Nephron progenitor cell (in vitro differentiated cells): ENCODE data around the gene TNFRSF1A.
"Not testable (repeated sequence)": the region's sequence is repeated elsewhere in the genome, so short reads cannot be mapped to it uniquely, and the experiment has no call there.

ENCODE experiments used
- DNase-seq: peaks from one replicate; pipeline ENCODE4 v3.0.0; 2021
- H3K27ac Mint-ChIP-seq: 2 replicates; pipeline ENCODE4 v1.8.0; 2021; ENCODE audit warnings: mild to moderate bottlenecking, moderate library complexity, mixed read lengths
- H3K27me3 Mint-ChIP-seq: 2 replicates; pipeline ENCODE4 v1.8.0; 2021; ENCODE audit warnings: mild to moderate bottlenecking, low read depth, mixed read lengths; ENCODE audit not compliant: poor library complexity
- H3K36me3 Mint-ChIP-seq: 2 replicates; pipeline ENCODE4 v1.8.0; 2021; ENCODE audit warnings: low read depth, mixed read lengths
- H3K4me1 Mint-ChIP-seq: 2 replicates; pipeline ENCODE4 v1.8.0; 2021; ENCODE audit warnings: mixed read lengths
- H3K4me3 Mint-ChIP-seq: 2 replicates; pipeline ENCODE4 v1.8.0; 2021; ENCODE audit warnings: mild to moderate bottlenecking, moderate library complexity, mixed read lengths
- H3K9me3 Mint-ChIP-seq: 2 replicates; pipeline ENCODE4 v1.8.0; 2021; ENCODE audit warnings: mild to moderate bottlenecking, moderate library complexity, mixed read lengths
- TF ChIP-seq, protein P1 (sequence below): fragments of 200-600 bp; sonication (generic); IDR thresholded peaks from 2 replicates; pipeline ENCODE4 v1.5.0; 2021; ENCODE audit warnings: antibody characterized with exemption

TNFRSF1A gene

DNA sequence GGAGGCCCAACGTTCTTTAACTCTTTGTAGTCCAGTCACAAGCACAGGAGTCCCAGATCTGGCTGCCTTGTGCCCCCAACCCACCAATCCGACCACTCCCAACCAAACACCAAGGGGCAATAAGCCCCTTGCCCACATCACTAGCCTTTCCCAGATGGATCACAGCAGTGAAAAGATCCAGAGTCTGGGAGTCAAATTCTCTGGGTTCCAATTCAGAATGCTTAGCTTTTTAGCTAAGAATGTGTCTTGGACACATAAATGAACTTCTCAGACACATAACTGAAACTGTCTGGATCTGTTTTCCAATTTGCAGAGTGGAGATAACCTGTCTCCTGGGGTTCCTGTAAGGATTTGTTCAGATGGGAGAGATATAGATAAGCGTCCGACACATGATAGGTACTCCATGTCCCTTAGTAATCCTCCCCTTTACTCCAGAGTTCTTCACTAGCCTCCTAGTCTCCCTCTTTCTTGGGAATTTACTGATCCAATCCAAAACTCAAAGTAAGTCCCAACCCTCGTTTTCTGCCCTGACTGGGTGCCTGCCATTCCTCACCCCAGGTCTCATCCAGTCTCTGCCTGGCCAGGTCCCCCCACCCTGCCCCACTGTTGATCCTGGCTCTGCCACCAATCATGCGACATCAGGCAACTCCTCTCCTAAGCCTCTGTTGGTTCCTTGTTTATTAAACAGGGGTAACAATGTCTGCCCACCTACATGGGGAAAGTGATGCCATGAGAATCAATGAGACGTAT, 439 bp upstream of the TNFRSF1A start:
- DNase-seq = no peak
- Mint-ChIP-seq H3K4me1 (peaks cover 58% of the 10 kb centered on the region), H3K27ac (peak overlapping the region; percentile 95), H3K4me3 (no peak overlapping the region), H3K9me3 (no peaks in the 10 kb centered on the region), H3K36me3 (no peaks in the 10 kb centered on the region), H3K27me3 (peaks cover 4% of the 10 kb centered on the region)
- TF ChIP-seq, protein P1, sequence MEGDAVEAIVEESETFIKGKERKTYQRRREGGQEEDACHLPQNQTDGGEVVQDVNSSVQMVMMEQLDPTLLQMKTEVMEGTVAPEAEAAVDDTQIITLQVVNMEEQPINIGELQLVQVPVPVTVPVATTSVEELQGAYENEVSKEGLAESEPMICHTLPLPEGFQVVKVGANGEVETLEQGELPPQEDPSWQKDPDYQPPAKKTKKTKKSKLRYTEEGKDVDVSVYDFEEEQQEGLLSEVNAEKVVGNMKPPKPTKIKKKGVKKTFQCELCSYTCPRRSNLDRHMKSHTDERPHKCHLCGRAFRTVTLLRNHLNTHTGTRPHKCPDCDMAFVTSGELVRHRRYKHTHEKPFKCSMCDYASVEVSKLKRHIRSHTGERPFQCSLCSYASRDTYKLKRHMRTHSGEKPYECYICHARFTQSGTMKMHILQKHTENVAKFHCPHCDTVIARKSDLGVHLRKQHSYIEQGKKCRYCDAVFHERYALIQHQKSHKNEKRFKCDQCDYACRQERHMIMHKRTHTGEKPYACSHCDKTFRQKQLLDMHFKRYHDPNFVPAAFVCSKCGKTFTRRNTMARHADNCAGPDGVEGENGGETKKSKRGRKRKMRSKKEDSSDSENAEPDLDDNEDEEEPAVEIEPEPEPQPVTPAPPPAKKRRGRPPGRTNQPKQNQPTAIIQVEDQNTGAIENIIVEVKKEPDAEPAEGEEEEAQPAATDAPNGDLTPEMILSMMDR = no peak

DNA sequence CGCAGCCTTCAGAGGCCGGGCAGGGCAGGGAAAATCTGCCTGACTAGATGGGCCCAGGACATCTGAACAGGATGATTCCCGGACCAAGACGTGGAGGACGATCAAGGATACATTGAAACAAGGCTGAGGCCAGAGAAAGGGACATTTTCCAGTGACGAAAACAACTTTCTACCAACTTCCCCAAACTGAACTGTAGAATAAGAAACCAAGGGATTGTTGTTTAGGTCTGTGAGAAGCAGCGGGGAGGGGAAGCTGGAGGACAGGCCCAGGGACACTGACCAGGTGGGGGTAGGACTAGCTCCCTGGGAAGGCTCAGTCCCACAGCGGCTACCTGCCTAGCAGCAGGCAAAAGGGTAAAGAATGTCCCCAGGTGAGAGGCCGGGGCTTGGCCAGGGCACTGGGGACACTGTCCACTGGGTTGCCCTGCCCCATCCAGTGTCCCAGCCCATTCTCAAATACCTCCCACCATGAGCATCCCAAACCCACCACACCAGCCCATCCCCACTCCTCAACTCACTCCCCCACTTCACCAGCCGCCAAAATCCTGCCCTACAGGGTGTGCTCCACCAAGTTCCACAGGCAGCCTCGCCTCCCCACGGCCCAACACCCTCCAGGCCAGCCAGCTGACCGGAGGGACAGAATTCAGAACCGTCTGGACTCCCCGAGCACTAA, 995 bp downstream of the TNFRSF1A start:
- H3K4me3 Mint-ChIP-seq = no peak overlapping the region
- H3K9me3 Mint-ChIP-seq = no peaks in the 10 kb centered on the region
- peak overlapping the region; percentile 53 for H3K27ac Mint-ChIP-seq
- H3K36me3 Mint-ChIP-seq = no peaks in the 10 kb centered on the region
- no peaks in the 10 kb centered on the region for H3K27me3 Mint-ChIP-seq
- peaks cover 43% of the 10 kb centered on the region for H3K4me1 Mint-ChIP-seq
- TF ChIP-seq, protein P1 = no peak
- no peak for DNase-seq

DNA sequence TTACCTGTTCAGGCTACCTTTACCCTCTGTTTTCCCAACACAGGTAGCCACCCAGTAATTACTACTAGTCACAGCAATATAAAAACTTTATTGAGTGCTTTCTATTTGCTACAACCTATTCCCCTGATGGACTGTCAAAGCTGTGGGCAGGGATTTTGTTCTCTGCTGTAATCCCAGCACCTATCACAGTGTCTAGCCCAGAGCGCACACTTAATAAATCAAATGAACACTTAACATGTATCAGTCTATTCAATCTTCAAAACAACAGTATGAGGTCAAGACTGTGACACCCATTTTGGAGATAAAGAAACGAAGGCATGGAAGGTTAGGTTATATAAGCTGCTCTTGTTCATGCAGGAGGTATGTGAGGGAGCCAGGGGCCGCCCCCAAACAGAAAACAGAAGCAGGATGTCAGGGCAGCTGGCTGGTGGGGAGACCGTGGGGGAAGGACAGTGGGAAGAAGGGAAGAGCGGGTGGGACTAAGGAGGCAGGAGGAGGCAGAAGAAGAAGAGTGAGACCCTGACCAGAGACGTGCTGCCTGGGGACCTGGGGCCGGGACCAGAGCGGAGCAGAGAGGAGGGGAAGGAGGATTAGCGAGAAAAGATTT, 1.7 kb downstream of the TNFRSF1A start:
- DNase-seq = no peak
- Mint-ChIP-seq H3K4me3 (no peak overlapping the region), H3K4me1 (peaks cover 36% of the 10 kb centered on the region), H3K9me3 (no peaks in the 10 kb centered on the region), H3K27ac (no peak overlapping the region), H3K36me3 (no peaks in the 10 kb centered on the region), H3K27me3 (no peaks in the 10 kb centered on the region)
- TF ChIP-seq, protein P1 = no peak

GRCh38 chr12:6338955-6339354, 2.9 kb downstream of the TNFRSF1A start:
- H3K36me3 Mint-ChIP-seq = peaks cover 6% of the 10 kb centered on the region
- TF ChIP-seq, protein P1 = no peak
- no peak overlapping the region for H3K4me3 Mint-ChIP-seq
- peaks cover 29% of the 10 kb centered on the region for H3K4me1 Mint-ChIP-seq
- DNase-seq = no peak
- H3K27me3 Mint-ChIP-seq = no peaks in the 10 kb centered on the region
- no peaks in the 10 kb centered on the region for H3K9me3 Mint-ChIP-seq
- no peak overlapping the region for H3K27ac Mint-ChIP-seq

DNA sequence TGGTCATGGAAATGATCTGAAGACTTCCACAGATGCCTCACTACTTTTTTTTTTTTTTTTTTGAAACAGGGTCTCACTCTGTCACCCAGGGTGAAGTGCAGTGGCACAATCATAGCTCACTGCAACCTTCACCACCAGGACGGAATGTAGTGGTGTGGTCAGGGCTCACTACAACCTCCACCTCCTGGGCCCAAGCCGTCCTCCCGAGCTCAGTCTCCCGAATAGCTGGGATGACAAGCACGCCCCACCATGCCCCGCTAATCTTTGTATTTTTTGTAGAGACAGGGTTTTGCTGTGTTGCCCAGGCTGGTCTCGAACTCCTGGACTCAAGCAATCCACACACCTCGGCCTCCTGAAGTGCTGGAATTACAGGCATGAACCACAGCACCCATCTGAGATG, 3.3 kb downstream of the TNFRSF1A start:
- not testable (repeated sequence) for DNase-seq, H3K9me3 Mint-ChIP-seq, H3K27me3 Mint-ChIP-seq, H3K27ac Mint-ChIP-seq, H3K4me3 Mint-ChIP-seq
- Mint-ChIP-seq H3K36me3 (peaks cover 10% of the 10 kb centered on the region), H3K4me1 (peaks cover 24% of the 10 kb centered on the region)

DNA sequence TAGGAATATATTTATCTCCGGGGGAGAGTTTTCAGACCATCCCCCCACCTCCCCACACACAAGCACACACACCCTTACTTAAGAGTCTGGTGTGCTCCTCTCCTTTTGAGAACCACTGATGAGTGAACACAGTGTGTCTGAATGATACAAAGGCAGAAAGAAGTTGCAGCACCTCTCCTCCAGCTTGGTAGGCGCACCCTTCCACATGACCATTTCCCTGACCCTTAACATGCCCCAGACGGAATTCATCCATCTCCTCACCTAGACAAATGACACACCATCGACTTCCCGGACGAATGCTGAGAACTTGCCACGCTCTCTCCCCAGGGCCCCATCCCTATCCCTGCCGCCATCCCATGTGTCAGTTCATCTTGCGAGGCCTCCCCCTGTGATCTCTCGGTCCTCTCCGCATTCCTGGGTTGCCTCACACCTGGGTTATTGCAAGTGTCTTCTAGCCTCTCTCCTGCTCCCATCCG, 3.9 kb downstream of the TNFRSF1A start:
- Mint-ChIP-seq H3K27ac (no peak overlapping the region), H3K36me3 (peaks cover 16% of the 10 kb centered on the region), H3K9me3 (no peaks in the 10 kb centered on the region), H3K27me3 (no peaks in the 10 kb centered on the region), H3K4me1 (peaks cover 20% of the 10 kb centered on the region), H3K4me3 (no peak overlapping the region)
- TF ChIP-seq, protein P1 = no peak
- no peak for DNase-seq
